GM15510 (cell line): ENCODE data around the gene MPND.

Experiments used
- POLR2A ChIP-seq: IDR thresholded peaks from 3 replicates; pipeline ENCODE4 v1.6.1; 2011; ENCODE audit warnings: borderline replicate concordance; ENCODE audit not compliant: insufficient read length; ENCODE audit errors: extremely low read depth

Gene MPND

GRCh38 chr19:4366666-4367335, 23.4 kb downstream of the MPND start:
- TF ChIP-seq POLR2A = no peak

GRCh38 chr19:4367336-4367723, 24.0 kb downstream of the MPND start:
- no peak for TF ChIP-seq POLR2A

- TF ChIP-seq POLR2A = no peak
These were observed 24.4 kb downstream of the MPND start for GRCh38 chr19:4367781-4368127.

- TF ChIP-seq POLR2A = no peak
These were observed 24.9 kb downstream of the MPND start for GRCh38 chr19:4368128-4368820.

GRCh38 chr19:4369109-4369887, 25.9 kb downstream of the MPND start:
- TF ChIP-seq POLR2A = peak; percentile 44

GRCh38 chr19:4369888-4370260, 26.5 kb downstream of the MPND start:
- TF ChIP-seq POLR2A = no peak

- TF ChIP-seq POLR2A = no peak
These were observed 27.2 kb downstream of the MPND start for GRCh38 chr19:4370418-4371041.

GRCh38 chr19:4371247-4372164, 28.1 kb downstream of the MPND start:
- no peak for TF ChIP-seq POLR2A

- TF ChIP-seq POLR2A = no peak
These were observed 29.0 kb downstream of the MPND start for GRCh38 chr19:4372165-4373012.

- no peak for TF ChIP-seq POLR2A
These were observed 29.6 kb downstream of the MPND start for GRCh38 chr19:4373013-4373367.

GRCh38 chr19:4373601-4374497, 30.5 kb downstream of the MPND start:
- no peak for TF ChIP-seq POLR2A

- TF ChIP-seq POLR2A = no peak
These were observed 31.3 kb downstream of the MPND start for GRCh38 chr19:4374498-4375163.
